Glomerular visceral epithelial cell (primary cell): Measurements from ENCODE around the gene CSNK2A1.
A peak's percentile ranks its signal among the peaks of the same experiment; 100 is the strongest.
"Not testable (repeated sequence)": the region's sequence is repeated elsewhere in the genome, so short reads cannot be mapped to it uniquely, and the experiment has no call there.

Experiments used
- DNase-seq: peaks from one replicate; pipeline ENCODE4 v3.0.0-alpha.2; 2016; ENCODE audit errors: extremely low spot score

The CSNK2A1 gene

GRCh38 chr20:483815-484644 lies 59.6 kb downstream of the CSNK2A1 start:
- no peak for DNase-seq

DNA sequence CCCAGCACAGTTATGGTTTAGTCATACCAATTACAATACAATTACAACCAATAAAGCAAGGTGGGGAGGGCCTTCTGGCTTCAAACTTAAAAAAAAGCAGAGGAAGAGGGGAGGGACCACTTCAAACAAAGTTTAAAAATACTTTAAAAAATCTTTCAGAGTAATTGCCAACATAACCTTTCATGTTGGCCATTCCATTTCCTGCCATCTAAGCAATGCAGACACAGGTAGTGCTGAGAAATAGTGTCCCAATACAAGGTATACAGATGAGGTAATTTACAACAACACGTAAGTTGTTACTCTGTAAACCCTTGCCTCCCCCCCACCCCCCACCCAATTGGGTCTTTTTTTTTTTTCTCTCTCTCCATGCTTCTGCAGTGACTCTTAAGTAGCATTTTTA lies 62.4 kb downstream of the CSNK2A1 start:
- no peak for DNase-seq

DNA sequence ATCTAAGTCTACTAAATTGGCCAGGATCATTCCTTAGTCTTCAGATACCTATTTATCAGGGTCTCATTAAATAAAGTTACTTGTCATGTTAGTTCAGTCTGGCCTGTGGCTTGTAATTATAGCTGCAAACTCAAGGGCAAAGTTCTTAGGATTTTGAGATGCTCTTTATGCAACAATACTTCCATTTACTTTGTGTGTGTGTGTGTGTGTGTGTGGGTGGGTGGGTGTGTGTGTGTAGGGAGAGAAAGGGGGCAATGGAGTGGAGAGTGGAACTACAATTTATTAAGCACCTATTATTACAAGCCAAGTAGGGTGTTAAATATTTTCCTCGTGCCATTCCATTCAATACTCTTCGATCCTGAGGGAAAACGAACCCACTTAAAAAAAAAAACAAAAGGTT lies 63.5 kb downstream of the CSNK2A1 start:
- no peak for DNase-seq

DNA sequence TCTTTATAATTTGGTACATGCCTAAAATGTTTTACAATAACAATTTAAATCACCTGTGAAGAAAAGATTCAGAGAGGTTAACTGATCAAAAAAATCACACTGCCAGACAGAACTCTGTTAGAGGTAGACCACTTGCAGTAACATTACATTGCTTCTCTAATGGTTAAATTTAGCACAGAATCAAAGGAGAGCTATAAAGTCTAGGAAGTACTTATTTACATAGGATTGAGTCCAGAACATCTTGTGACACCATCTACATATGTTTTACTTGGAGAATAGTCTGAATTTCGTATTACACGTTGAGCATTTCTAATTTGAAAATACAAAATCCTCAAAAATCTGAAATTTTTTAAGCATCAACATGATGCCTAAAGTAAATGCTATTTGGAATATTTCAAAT lies 64.1 kb downstream of the CSNK2A1 start:
- no peak for DNase-seq

DNA sequence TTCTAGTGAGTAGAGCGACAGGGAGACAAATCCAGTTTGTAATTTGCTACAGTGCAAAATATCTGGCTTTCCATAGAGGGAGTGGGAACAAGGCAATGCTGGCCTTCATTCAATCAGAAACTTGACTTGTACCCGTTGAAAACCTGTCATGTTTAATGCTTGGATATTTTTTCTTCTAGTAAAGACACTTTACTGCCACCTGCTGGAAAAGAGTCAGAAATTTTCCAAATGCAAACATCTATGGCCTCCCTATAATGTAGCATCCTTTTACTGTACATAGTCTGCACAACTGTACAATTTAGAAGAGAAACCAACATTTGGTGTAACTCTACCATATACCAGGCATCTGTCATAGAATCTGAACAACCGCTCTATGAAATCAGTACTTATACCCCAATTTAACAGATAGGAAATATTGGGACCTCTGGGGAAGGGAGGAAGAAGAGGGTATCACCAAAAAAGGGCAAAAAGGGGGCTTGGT lies 64.6 kb downstream of the CSNK2A1 start:
- peak; percentile 72 for DNase-seq

- no peak for DNase-seq
These were observed 65.3 kb downstream of the CSNK2A1 start for GRCh38 chr20:478010-478948.

DNA sequence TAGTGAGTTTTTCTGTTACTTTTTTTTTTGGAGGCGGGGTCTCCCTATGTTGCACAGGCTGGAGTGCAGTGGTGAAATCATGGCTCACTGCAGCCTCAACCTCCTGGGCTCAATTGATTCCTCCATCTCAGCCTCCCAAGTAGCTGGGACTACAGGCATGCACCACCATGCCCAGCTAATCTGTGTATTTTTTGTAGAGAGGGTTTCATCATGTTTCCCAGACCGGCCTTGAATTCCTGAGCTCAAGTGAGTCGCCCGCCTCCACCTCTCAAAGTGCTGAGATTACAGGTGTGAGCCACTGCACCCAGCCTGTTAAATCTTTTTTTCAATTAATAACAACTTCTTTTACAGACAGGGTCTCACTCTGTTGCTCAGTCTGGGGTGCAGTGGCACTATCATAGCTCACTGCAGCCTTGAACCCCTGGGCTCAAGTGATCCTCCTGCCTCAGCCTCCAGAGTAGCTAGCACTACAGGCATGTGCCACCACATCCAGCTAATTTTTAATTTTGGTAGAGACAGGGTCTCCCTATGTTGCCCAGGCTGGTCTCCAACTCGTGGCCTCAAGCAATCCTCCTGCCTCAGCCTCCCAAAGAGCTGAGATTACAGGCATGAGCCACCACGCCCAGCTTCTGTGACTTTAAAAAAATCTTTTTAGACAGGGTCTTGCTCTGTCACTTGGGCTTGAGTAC lies 66.9 kb downstream of the CSNK2A1 start:
- not testable (repeated sequence) for DNase-seq

- no peak for DNase-seq
These were observed 67.9 kb downstream of the CSNK2A1 start for GRCh38 chr20:475463-476357.

GRCh38 chr20:474581-474980 lies 69.0 kb downstream of the CSNK2A1 start:
- no peak for DNase-seq

GRCh38 chr20:472889-473292 lies 70.7 kb downstream of the CSNK2A1 start:
- peak; percentile 25 for DNase-seq

DNA sequence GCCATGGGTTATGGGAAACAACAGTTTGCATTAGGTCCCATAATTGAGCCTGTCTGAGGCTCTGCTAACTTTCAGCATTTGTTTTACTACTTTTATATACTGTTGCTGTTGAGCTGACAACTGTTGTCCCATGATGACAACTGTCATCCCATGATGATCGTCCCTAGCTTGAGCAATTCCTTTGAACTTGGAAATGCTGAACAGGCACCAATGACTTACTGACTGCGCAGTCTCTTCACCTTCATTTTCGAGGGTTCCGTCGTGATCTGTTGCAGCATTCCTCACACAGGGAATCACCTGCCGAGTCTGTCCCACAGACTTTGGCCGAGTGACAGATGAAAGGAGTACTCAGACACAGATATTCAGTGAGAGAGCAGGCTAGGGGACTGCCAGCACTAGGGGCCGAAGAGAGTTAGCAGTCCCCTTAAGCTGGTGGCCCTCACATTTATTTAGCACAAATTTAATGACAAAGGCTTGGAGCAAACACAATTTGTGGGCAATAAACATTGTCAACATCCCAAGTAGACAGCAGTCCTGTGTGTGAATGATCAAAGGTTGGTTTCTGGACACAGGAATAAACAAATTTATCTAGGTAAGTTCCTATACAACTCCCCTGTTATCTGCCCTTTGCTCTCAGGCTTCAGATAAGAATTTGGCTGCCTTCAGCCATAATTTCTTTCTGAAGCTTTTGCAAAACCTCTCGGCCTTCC lies 71.3 kb downstream of the CSNK2A1 start:
- DNase-seq = no peak

DNA sequence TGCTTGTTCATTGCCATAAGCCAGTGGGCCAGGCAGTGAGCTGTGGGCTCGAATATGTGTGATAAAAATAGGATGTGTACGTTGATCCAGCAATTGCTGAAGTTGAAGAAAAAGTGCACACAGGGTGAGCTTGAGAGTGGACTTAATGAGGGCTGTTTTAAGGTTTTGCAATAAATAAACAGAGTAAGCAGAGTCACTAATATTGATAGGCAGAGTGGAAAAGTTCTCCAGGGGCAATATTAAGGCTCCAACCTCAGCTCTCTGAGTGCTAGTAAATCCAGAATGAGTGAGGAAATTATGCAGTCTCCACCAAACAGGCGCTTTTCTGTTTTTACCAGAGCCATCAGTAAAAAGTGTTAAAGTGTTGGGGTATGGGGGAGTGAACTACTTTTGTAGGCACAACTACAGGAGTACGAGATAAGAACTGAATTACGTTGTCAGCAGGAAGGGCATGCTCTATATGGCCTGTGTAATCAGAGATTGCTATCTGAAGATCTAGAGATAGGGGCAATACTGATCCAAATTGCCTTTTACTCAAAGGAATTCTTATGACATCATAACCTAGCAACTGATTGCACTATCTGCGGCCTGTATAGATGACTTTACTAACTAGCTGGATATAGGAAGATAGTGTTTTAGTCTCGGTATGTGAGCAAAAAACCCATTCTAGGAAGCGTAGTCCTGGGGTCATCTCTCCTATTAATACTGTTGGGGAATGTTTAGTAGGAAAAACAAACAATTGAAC lies 73.7 kb downstream of the CSNK2A1 start:
- no peak for DNase-seq

- DNase-seq = no peak
These were observed 75.8 kb downstream of the CSNK2A1 start for GRCh38 chr20:467755-468154.

GRCh38 chr20:462199-462991 lies 81.2 kb downstream of the CSNK2A1 start, which contains the start of gene TBC1D20:
TSS of gene TBC1D20 (minus strand) at chr20:462533. CDS start at chr20:462405, 128 bp downstream.
- peak; percentile 92 for DNase-seq

DNA sequence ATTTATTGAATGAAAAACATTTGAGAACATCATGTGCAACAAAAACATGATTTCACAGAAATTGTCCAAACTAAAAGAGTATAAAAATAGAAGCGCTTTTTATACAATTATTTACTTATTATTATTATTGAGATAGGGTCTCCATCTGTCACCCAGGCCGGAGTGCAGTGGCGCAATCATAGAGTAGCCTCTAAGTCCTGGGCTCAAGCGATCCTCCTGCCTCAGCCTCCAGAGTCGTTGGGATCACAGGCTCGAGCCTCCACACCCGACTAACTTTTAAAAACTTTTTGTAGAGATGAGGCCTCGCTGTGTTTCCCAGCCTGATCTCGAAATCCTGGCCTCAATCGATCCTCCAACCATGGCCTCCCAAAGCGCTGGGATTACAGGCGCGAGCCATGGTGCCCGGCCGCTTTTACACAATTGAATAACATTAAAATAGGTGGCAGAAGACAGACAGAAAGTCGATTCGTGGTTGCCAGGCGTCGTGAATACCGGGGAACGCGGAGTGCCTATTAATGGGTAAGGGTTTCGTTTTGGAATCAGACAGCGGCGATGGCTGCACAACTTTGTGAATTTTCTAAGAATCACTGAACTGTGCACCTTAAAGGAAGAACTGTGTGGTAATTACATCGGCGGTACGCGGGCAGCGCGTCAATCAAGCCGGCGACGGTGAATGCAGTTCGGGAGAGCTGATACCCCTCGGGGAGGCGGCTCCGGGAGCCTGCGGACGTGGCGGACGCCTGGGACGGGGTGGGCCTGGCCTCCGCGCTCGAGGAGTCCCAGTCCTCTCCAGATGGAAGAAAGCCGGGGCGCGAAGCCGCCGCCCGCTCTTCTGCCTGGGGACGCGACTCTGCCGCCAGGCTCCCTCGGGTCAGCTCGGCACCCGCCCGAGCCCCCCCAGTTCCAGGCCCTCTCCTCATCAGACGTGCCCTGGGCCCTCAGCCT lies 82.1 kb downstream of the CSNK2A1 start:
- peak; percentile 71 for DNase-seq

DNA sequence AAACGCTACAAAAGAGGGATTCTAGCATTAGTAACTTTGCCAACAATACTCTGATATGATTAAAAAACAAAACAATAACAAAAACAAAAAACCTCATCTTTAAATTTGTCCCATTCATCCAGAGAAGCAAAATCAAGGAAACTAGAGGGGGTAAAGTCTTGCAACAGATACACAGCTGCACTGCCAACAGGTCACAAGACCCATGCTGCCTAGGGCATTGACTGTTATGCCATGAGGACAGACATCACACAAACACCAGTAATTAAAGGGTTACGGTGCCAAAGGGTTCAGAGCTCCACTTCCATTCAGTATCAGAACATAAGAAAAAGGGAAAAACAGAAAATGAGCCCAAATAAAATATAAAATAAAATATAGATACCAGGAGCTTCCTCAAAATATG lies 82.9 kb downstream of the CSNK2A1 start:
- no peak for DNase-seq

GRCh38 chr20:460180-460579 lies 83.4 kb downstream of the CSNK2A1 start:
- DNase-seq = no peak
